Germinal center (tissue), 1 donor: Measurements from ENCODE around the gene CD72.
"Not testable (repeated sequence)": the region's sequence is repeated elsewhere in the genome, so short reads cannot be mapped to it uniquely, and the experiment has no call there.

Experiments
- DNase-seq: peaks from one replicate; pipeline ENCODE4 v3.0.0; 2012; ENCODE audit warnings: mixed read lengths, low spot score

The CD72 gene

DNA sequence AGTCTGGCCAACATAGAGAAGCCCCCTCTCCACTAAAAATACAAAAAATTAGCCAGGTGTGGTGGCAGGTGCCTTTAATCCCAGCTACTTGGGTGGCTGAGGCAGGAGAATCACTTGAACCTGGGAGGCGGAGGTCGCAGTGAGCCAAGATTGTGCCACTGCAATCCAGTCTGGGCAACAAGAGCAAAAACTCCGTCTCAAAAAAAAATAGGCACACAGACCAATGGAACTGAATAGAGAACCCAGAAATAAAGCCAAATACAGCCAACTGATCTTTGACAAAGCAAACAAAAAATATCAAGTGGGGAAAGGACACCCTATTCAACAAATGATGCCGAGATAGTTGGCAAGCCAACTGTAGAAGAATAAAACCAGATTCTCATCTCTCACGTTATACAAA is 29.7 kb downstream of the CD72 start:
- not testable (repeated sequence) for DNase-seq

DNA sequence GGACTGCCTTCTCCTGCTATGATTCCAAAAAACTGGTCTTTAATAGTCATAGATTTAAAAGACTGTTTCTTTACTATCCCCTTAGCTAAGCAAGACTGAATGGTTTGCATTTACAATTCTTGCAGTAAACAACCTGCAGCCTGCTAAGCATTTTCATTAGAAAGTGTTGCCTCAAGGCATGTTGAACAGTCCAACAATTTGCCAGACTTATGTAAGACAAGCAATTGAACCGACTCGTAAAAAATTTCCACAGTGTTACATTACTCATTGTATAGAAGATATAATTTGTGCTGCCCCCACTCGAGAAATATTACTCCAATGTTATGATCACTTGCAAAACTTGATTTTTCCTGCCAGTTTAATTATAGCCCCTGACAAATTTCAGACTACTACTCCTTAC is 33.5 kb downstream of the CD72 start:
- DNase-seq, result not testable (repeated sequence)

GRCh38 chr9:35583521-35583920 is 34.7 kb downstream of the CD72 start:
- not testable (repeated sequence) for DNase-seq

DNA sequence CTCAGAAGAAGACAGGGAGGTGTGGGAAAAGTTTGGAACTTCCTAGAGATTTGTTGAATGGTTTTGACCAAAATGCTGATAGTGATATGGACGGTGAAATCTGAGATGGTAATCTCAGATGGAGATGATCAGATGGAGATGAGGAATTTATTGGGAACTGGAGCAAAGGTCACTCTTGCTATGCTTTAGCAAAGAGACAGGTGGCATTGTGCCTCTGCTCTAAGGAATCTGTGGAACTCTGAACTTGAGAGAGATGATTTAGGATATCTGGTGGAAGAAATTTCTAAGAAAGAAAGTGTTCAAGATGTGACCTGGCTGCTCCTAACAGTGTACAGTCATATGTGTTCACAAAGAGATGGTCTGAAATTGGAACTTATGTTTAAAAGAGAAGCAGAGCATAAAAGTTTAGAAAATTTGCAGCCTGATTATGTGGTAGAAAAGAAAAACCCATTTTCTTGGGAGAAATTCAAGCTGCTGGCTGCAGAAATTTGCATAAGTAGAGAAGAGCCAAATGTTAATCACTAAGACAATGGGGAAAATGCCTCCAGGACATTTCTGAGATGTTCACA is 38.5 kb downstream of the CD72 start:
- DNase-seq, result not testable (repeated sequence)

DNA sequence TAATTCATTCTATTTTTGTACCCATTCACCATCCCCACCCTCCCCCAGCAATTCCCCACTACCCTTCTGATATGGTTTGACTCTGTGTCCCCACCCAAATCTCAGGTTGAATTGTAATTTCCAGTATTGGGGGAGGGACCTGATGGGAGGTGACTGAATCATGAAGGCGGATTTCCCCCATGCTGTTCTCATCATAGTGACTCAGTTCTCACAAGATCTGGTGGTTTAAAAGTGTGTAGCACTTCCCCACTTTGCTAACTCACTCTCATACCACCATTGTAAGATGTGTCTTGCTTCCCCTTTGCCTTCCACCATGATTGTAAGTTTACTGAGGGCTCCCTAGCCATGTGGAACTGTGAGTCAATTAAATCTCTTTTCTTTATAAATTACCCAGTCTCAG is 39.1 kb downstream of the CD72 start:
- no peak for DNase-seq

DNA sequence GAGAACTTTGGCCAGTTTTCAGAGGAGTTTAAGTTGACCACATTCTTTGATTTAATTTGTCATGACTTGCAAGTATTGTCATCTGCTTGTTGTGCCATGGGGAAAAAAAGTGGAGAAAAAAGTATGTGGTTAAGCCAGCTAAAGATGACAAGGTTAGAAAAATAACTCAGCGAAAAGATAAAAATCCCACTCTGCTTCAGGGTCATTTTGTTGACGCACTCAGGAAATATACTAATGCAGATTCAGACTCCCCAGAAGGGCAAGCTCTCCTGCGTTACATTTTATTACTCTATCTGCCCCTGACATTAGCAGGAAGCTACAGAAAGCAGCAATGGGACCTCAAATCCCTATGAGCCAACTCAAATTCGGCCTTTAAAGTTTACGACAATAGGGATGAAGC is 40.7 kb downstream of the CD72 start:
- DNase-seq, result no peak

- no peak for DNase-seq
These were observed 42.7 kb downstream of the CD72 start for GRCh38 chr9:35575478-35575877.

GRCh38 chr9:35574578-35575122 is 43.6 kb downstream of the CD72 start:
- no peak for DNase-seq

DNA sequence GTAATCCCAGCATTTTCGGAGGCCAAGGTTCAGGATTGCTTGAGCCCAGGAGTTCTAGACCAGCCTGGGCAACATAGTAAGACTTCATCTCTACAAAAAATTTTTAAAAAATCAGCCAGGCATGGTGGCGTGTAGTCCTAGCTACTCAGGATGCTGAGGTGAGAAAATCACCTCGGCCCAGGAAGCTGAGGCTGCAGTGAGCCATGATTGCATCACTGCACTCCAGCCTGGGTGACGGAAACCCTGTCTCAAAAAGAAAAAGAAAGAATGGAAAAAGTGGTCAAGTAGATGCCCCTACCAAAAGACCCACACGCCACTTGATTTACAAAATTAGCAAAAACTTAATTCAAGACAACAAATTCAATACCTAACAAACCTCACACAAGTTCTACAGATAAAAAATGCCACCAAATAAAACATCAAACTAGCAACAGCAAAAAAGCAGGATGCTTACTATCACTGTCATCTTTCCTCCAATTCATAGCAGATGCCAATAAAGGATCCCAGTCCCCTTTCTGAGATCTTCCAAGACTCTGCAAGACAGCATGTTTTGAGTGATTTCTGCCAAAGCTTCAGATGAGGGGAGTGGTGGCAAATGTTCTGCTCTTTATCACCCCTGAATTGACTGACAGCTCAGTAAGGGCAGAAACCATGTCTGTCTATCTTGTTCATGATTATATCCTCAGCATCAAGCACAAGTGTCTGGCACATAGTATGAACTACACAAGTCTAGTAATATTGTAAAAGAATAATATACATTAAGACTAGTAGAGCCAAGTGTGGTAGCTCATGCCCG is 47.3 kb downstream of the CD72 start:
- DNase-seq, result no peak

- DNase-seq, result no peak
These were observed 49.0 kb downstream of the CD72 start for GRCh38 chr9:35569206-35569605.

GRCh38 chr9:35568196-35568595 is 50.0 kb downstream of the CD72 start:
- no peak for DNase-seq

DNA sequence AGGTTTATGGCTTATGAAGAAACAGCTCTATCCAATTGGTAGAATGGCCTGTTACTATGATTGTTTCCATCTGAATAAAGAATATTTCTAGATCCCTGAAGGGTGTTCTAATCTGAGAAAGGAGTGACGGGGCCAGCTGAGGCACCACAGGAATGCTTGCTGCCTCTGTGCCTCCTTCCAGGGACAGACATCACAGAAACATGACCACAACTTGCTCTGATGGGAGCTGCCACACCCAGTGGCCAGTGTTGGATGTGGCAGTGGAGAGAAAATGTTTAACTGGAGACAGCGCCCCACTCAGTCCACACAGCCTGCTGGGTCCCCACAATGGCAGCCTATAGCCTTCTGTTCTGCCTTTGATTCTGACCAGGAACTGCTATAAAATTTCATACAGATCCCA is 51.8 kb downstream of the CD72 start:
- DNase-seq, result no peak

DNA sequence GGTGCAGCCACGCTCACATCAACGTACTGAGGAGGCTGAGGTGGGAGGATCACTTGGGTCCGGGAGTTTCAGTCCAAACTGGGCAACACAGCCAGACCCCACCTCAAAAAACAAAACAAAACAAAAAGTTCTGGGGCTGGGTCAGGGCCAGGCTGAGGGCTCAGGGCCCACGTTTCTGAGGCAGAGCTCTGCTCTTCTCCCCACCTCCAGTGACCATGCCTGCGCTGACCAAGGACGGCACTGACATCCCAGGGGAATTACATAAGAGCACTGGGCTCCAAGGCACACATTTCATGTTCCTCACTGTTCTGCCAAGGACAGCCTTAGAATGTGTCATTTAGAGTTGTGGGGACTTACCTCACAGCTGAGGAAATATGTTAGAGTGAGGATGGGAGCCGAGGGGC is 53.6 kb downstream of the CD72 start:
- DNase-seq, result no peak

GRCh38 chr9:35563791-35564197 is 54.4 kb downstream of the CD72 start:
- no peak for DNase-seq

GRCh38 chr9:35562895-35563780 is 55.1 kb downstream of the CD72 start:
- DNase-seq, result no peak

GRCh38 chr9:35561468-35562261 is 56.5 kb downstream of the CD72 start:
- no peak for DNase-seq

DNA sequence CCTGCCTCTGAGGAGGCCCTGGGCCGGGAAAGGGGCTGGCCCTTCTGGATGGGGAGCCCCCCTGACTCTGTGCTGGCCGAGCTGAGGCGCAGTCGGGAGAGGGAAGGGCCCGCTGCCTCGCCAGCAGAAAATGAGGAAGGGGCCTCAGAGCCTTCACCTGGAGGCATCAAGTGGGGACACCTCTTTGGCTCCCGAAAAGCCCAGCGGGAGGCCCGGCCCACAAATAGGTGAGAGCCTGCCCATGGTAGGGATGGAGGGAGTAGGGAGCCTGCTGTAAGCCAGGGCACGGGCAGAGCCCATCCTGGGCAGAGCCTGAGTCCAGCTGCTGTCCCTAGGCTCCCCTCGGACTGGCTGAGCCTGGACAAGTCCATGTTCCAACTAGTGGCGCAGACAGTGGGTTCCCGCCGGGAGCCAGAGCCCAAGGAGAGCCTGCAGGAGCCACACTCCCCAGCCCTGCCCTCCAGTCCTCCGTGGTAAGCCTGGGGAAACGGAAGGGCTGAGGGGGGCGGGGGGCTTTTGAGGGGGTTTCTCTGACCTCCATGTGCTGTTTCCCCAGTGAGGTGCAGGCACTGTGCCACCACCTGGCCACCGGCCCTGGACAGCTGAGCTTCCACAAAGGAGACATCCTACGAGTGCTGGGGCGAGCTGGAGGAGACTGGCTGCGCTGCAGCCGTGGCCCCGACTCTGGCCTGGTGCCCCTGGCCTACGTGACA is 57.4 kb downstream of the CD72 start:
- DNase-seq, result no peak
